Measurements from ENCODE around the gene RAB33B.

RAB33B gene

DNA sequence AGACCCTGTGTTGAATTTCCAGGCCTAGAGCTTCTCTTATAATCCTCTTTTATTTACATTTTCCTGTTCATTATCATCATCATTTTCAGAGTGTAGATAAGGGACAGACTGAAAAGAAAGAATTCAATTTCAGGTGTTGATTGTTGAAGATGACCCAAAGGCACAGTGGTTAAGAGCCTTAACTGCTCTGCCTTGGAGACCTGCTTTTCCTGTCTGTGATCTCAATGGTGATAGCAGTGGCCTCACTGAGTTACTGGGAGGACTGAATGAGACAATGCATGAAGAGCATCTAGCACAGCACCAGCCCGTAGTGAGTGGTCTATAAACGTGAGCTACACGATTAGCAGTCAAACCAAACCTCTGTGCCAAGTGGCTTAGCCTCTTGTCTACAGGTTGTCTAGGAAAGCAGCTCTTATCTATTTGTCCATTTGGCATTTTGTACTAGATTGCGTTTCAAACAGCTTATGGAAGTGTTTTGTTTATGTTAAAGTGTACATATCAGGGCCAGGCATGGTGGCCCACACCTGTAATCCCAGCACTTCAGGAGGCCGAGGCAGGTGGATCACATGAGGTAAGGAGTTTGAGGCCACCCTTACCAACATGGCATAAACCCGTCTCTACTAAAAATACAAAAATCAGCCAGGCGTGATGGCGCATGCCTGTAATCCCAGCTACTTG lies 60.6 kb downstream of the RAB33B start:
- TF ChIP-seq ZNF121 (tag by site-specific recombination; IDR thresholded peaks at IDR 0.05) (no peak), RBAK (tag by site-specific recombination; IDR thresholded peaks at IDR 0.05) (no peak), OSR2 (tag by site-specific recombination; IDR thresholded peaks at IDR 0.05) (no peak), ZNF514 (tag by site-specific recombination; IDR thresholded peaks at IDR 0.05) (no peak), ZNF777 (tag by site-specific recombination; IDR thresholded peaks at IDR 0.05; ENCODE audit: borderline replicate concordance) (no peak), ZNF248 (tag by site-specific recombination; IDR thresholded peaks at IDR 0.05) (no peak), TRIM28 (IDR thresholded peaks at IDR 0.05; ENCODE audit: borderline replicate concordance, low read length) (no peak), ZNF600 (tag by site-specific recombination; IDR thresholded peaks at IDR 0.05) (no peak), ZNF747 (tag by site-specific recombination; IDR thresholded peaks at IDR 0.05) (no peak), ZNF585B (tag by site-specific recombination; IDR thresholded peaks at IDR 0.05) (no peak), ZNF324 (tag by site-specific recombination; IDR thresholded peaks at IDR 0.05) (no peak), ZNF211 (tag by site-specific recombination; IDR thresholded peaks at IDR 0.05; ENCODE audit: low read depth) (no peak), ZNF544 (tag by site-specific recombination; IDR thresholded peaks at IDR 0.05) (no peak)
- TF ChIP-seq, protein P1, sequence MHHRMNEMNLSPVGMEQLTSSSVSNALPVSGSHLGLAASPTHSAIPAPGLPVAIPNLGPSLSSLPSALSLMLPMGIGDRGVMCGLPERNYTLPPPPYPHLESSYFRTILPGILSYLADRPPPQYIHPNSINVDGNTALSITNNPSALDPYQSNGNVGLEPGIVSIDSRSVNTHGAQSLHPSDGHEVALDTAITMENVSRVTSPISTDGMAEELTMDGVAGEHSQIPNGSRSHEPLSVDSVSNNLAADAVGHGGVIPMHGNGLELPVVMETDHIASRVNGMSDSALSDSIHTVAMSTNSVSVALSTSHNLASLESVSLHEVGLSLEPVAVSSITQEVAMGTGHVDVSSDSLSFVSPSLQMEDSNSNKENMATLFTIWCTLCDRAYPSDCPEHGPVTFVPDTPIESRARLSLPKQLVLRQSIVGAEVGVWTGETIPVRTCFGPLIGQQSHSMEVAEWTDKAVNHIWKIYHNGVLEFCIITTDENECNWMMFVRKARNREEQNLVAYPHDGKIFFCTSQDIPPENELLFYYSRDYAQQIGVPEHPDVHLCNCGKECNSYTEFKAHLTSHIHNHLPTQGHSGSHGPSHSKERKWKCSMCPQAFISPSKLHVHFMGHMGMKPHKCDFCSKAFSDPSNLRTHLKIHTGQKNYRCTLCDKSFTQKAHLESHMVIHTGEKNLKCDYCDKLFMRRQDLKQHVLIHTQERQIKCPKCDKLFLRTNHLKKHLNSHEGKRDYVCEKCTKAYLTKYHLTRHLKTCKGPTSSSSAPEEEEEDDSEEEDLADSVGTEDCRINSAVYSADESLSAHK (tag by site-specific recombination; IDR thresholded peaks at IDR 0.05): no peak
- TF ChIP-seq, protein P2, sequence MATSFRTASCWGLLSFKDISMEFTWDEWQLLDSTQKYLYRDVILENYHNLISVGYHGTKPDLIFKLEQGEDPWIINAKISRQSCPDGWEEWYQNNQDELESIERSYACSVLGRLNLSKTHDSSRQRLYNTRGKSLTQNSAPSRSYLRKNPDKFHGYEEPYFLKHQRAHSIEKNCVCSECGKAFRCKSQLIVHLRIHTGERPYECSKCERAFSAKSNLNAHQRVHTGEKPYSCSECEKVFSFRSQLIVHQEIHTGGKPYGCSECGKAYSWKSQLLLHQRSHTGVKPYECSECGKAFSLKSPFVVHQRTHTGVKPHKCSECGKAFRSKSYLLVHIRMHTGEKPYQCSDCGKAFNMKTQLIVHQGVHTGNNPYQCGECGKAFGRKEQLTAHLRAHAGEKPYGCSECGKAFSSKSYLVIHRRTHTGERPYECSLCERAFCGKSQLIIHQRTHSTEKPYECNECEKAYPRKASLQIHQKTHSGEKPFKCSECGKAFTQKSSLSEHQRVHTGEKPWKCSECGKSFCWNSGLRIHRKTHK (tag by site-specific recombination; IDR thresholded peaks at IDR 0.05): no peak
- TF ChIP-seq, protein P3, sequence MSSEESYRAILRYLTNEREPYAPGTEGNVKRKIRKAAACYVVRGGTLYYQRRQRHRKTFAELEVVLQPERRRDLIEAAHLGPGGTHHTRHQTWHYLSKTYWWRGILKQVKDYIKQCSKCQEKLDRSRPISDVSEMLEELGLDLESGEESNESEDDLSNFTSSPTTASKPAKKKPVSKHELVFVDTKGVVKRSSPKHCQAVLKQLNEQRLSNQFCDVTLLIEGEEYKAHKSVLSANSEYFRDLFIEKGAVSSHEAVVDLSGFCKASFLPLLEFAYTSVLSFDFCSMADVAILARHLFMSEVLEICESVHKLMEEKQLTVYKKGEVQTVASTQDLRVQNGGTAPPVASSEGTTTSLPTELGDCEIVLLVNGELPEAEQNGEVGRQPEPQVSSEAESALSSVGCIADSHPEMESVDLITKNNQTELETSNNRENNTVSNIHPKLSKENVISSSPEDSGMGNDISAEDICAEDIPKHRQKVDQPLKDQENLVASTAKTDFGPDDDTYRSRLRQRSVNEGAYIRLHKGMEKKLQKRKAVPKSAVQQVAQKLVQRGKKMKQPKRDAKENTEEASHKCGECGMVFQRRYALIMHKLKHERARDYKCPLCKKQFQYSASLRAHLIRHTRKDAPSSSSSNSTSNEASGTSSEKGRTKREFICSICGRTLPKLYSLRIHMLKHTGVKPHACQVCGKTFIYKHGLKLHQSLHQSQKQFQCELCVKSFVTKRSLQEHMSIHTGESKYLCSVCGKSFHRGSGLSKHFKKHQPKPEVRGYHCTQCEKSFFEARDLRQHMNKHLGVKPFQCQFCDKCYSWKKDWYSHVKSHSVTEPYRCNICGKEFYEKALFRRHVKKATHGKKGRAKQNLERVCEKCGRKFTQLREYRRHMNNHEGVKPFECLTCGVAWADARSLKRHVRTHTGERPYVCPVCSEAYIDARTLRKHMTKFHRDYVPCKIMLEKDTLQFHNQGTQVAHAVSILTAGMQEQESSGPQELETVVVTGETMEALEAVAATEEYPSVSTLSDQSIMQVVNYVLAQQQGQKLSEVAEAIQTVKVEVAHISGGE (tag by site-specific recombination; conservative IDR thresholded peaks at IDR 0.05; ENCODE audit: low read depth): no peak
- TF ChIP-seq, protein P4, sequence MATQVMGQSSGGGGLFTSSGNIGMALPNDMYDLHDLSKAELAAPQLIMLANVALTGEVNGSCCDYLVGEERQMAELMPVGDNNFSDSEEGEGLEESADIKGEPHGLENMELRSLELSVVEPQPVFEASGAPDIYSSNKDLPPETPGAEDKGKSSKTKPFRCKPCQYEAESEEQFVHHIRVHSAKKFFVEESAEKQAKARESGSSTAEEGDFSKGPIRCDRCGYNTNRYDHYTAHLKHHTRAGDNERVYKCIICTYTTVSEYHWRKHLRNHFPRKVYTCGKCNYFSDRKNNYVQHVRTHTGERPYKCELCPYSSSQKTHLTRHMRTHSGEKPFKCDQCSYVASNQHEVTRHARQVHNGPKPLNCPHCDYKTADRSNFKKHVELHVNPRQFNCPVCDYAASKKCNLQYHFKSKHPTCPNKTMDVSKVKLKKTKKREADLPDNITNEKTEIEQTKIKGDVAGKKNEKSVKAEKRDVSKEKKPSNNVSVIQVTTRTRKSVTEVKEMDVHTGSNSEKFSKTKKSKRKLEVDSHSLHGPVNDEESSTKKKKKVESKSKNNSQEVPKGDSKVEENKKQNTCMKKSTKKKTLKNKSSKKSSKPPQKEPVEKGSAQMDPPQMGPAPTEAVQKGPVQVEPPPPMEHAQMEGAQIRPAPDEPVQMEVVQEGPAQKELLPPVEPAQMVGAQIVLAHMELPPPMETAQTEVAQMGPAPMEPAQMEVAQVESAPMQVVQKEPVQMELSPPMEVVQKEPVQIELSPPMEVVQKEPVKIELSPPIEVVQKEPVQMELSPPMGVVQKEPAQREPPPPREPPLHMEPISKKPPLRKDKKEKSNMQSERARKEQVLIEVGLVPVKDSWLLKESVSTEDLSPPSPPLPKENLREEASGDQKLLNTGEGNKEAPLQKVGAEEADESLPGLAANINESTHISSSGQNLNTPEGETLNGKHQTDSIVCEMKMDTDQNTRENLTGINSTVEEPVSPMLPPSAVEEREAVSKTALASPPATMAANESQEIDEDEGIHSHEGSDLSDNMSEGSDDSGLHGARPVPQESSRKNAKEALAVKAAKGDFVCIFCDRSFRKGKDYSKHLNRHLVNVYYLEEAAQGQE (tag by site-specific recombination; IDR thresholded peaks at IDR 0.05): no peak
- TF ChIP-seq, protein P5, sequence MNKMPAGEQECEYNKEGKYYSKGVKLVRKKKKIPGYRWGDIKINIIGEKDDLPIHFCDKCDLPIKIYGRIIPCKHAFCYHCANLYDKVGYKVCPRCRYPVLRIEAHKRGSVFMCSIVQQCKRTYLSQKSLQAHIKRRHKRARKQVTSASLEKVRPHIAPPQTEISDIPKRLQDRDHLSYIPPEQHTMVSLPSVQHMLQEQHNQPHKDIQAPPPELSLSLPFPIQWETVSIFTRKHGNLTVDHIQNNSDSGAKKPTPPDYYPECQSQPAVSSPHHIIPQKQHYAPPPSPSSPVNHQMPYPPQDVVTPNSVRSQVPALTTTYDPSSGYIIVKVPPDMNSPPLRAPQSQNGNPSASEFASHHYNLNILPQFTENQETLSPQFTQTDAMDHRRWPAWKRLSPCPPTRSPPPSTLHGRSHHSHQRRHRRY (tag by site-specific recombination; IDR thresholded peaks at IDR 0.05): no peak
- TF ChIP-seq, protein P6, sequence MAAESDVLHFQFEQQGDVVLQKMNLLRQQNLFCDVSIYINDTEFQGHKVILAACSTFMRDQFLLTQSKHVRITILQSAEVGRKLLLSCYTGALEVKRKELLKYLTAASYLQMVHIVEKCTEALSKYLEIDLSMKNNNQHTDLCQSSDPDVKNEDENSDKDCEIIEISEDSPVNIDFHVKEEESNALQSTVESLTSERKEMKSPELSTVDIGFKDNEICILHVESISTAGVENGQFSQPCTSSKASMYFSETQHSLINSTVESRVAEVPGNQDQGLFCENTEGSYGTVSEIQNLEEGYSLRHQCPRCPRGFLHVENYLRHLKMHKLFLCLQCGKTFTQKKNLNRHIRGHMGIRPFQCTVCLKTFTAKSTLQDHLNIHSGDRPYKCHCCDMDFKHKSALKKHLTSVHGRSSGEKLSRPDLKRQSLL (tag by site-specific recombination; IDR thresholded peaks at IDR 0.05): no peak
- H3K36me3 ChIP-seq (ENCODE audit: control insufficient read depth in 2 of 2, insufficient read depth in 1 of 2, low read length in 2 of 2): peaks cover 0 to 75% of the 10 kb centered on the region in 2 experiments; a peak in 2 of 3 replicates
- ChIA-PET CTCF (interaction anchor here (0.7 to 1.2 kb wide), 3 partner anchors 11 to 258 kb away, joined by 3 read pairs; no protein-coding TSS in a partner anchor), POLR2A (no interaction called here)
- no peaks in the 10 kb centered on the region for H3K4me1 ChIP-seq (ENCODE audit: control insufficient read depth, insufficient read depth, low read length)
- no peak overlapping the region for H3K27ac ChIP-seq (ENCODE audit: extremely low read depth, low read depth, low read length)
- H3K4me3 ChIP-seq (ENCODE audit: low read depth, low read length): no peak overlapping the region
- H3K9me3 ChIP-seq (ENCODE audit: control insufficient read depth, insufficient read depth, low read depth, low read length): no peaks in the 10 kb centered on the region
